ENCODE measurements around the gene CAMSAP2.

GRCh38 chr1:200862713-200863415 is 124.2 kb downstream of the CAMSAP2 start:
- no peak for TF ChIP-seq POLR2A (IDR thresholded peaks at IDR 0.05; ENCODE audit: low read depth, low read length)
- no peak for TF ChIP-seq CTCF (IDR thresholded peaks at IDR 0.05; ENCODE audit: extremely low read depth in 1 of 2, insufficient read depth in 1 of 2, low read depth in 1 of 2, low read length in 2 of 2)
- TF ChIP-seq POLR2AphosphoS5 (IDR thresholded peaks at IDR 0.05; ENCODE audit: insufficient read depth, low read depth, low read length), result no peak
- no peak for TF ChIP-seq MAX (IDR thresholded peaks at IDR 0.05; ENCODE audit: insufficient read depth, insufficient read length)
- TF ChIP-seq EZH2 (IDR thresholded peaks at IDR 0.05; ENCODE audit: borderline replicate concordance, low read depth, low read length, severe bottlenecking), result no peak
- TF ChIP-seq FOS (IDR thresholded peaks at IDR 0.05; ENCODE audit: borderline replicate concordance, insufficient read depth, low read length), result no peak

Data from endothelial cell of umbilical vein (primary cell).